ENCODE measurements around the gene BEX2.
A peak's percentile ranks its signal among the peaks of the same experiment; 100 is the strongest.

Gene BEX2

DNA sequence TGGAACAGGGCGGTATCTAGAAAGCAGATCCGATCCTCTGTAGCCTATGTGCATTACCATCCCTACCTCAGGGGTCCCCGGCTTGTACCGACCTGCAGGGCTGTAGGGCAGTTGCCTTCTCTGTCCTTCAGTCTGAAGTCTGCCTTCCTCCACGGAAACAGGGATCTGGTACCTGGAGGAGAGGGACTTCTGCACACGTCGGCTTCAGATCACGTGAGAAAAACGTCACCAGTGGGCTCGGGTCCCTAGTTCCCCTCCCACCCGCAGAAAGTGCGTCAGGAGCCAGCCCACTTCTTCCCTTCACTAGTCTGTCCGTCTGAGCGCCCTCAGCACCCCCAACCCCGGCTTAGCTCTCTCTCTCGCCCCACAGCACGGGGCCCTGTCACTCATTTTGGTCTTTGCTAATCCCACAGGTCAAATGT lies 34.2 kb downstream of the BEX2 start, which contains the start of gene TCEAL5:
TCEAL5 (minus strand) TSS at position 170 of the 422 bp plus-strand sequence. CDS start 2,187 bp downstream, outside the sequence.
- intact Hi-C loops (cut with DNase I) = no loop called here
- peak; percentile 23 to 81 (median 57) for DNase-seq

DNA sequence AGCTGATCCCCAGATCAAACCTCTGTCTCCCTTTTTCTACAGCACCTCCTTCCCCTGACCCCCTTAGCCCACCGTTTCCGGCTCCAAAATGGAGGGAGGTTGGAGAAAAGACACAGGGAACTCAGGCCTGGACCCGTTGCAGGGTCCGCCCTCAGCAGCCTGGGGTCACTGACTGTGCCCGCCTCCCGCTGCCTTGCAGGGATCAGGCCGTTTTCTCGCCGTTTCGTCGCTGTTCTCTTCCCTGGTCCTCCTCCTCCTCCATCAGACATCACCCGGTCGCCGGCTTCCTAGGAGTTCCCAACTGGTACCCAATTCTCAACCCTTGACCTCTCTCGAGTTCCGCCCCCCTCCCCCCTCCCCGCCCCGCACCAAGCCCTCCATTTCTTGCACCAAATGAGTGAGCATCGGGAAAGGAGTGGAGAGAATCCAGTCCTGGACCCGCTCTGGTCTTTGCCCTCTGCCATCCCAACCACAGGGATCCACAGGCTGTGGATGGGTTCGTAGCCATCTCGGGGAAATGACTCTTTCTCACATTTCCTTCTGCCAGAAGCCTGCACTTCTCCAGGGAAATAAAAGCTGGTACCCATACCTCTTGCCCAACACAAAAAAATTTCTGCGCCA lies 34.7 kb downstream of the BEX2 start:
- peak in 33 of 42 donors; percentile 2 to 55 (median 18) for DNase-seq
- intact Hi-C loops (cut with DNase I) = no loop called here

DNA sequence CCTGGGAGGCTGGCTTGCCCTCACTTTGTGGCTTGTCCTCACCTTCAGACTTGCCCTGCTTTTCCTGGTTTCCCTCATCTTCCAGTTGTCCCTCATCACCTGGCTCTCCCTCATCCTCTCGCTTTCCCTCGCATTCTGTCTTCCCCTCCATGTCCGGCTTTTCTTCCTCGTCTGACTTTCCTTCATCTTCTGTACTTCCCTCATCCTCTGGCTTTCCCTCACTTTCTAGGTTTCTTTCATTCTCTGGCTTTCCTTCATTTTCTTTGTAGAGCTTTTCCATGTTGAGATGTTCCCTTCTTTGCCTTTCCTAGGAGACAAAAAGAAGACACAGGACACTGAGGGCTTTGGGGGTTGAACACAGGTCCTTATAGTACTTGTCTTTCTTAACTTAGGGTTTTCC lies 36.5 kb downstream of the BEX2 start:
- intact Hi-C loops (cut with DNase I) = no loop called here
- no peak for DNase-seq
